IPS-20b (cell line): ENCODE results near the gene KLF6.

Source experiments
- H3K27ac ChIP-seq: one replicate; pipeline ENCODE4 v1.5.1; 2013; ENCODE audit warnings: low read length
- H3K27me3 ChIP-seq: 2 replicates; pipeline ENCODE4 v1.6.1; 2013; ENCODE audit warnings: mild to moderate bottlenecking, low read length, inconsistent platforms; ENCODE audit not compliant: insufficient read depth
- H3K36me3 ChIP-seq: 2 replicates; pipeline ENCODE4 v1.6.1; 2013; ENCODE audit warnings: low read depth, mild to moderate bottlenecking, inconsistent platforms, low read length, moderate library complexity; ENCODE audit not compliant: insufficient read depth
- H3K4me1 ChIP-seq: 2 replicates; pipeline ENCODE4 v1.6.1; 2013; ENCODE audit warnings: mild to moderate bottlenecking, control low read depth, inconsistent platforms, low read length, moderate library complexity; ENCODE audit not compliant: insufficient read depth
- H3K4me3 ChIP-seq: 2 replicates; pipeline ENCODE4 v1.5.1; 2013; ENCODE audit warnings: mild to moderate bottlenecking, low read length, inconsistent platforms
- H3K9ac ChIP-seq: 2 replicates; pipeline ENCODE4 v1.6.1; 2013; ENCODE audit warnings: low read depth, mild to moderate bottlenecking, inconsistent platforms, low read length, moderate library complexity
- H3K9me3 ChIP-seq: 2 replicates; pipeline ENCODE4 v1.6.1; 2013; ENCODE audit warnings: mild to moderate bottlenecking, low read depth, low read length, inconsistent platforms; ENCODE audit not compliant: insufficient read depth

KLF6 gene

DNA sequence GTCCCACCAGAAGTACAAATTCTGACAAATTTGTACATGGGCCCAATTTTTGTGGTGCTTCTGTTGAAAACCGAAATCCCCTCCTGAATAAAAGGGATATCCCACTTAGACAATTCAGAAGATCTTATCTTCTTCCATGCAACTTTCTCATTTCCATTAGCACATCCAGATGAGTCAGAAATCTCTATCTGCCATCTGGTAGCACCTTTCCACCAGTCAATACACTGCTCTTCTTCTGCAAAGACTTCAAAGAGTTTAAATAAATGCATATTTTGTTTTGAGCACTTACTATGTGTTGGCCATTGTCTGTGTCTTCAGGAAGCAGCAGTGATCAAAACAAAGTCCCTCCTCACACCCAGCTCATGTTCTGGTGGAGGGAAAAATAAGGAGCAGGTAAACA lies 12.7 kb upstream of the KLF6 start:
- Histone ChIP-seq H3K4me3 (no peak overlapping the region), H3K36me3 (no peaks in the 10 kb centered on the region), H3K27me3 (no peaks in the 10 kb centered on the region), H3K9ac (no peak overlapping the region), H3K9me3 (peaks cover 6% of the 10 kb centered on the region), H3K27ac (no peak overlapping the region), H3K4me1 (no peaks in the 10 kb centered on the region)

DNA sequence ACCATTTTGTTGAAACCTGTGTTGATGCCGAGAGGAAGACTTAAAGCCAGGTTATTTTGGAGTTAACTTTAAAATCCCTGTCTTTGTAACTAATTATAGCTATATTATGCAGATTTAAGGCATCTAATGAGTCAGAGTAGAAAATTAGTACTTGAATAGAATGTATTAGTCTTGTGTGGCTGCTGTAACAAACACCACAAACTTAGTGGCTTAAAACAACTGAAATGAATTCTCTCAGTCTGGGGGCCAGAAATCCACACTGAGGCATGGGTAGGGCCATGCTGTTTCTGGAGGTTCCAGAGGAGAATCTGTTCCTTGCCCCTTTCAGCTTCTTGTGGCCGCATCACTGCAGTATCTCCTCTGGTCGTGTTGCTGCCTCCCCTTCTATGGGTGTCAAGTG lies 8.5 kb upstream of the KLF6 start:
- no peaks in the 10 kb centered on the region for H3K36me3 ChIP-seq
- H3K27ac ChIP-seq: no peak overlapping the region
- H3K4me3 ChIP-seq: no peak overlapping the region

DNA sequence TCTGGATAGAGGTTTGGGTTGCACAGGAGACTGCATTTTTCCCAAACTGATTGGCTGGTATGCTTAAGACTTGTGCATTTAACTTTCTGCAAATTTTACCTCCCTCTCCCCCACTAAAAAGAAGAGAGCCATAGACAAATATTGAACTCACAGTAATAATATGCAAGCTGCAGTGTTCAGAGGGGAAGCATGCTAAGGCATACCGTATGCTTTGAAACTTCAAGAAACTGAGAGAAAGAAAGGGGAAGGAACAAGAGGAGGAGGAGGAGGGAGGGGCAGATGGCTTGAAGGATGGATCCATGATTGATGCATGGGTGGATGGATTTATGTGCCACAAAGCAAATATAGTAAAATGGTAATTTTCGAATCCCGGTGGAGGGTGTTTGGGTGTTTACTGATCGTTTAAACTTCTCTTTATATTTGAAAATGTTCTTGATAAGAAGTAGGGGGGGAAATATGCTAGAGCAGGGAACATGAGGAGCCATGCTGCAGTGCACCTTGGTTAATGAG lies 7.8 kb upstream of the KLF6 start:
- H3K9me3 ChIP-seq: peaks cover 6% of the 10 kb centered on the region
- H3K4me1 ChIP-seq: no peaks in the 10 kb centered on the region; the same call in 1 of the 2 replicates
- H3K36me3 ChIP-seq: no peaks in the 10 kb centered on the region
- no peak overlapping the region for H3K27ac ChIP-seq
- no peaks in the 10 kb centered on the region; the same call in 1 of the 2 replicates for H3K27me3 ChIP-seq
- no peak overlapping the region for H3K9ac ChIP-seq
- H3K4me3 ChIP-seq: no peak overlapping the region

More for the DNA sequence above, 8.5 kb upstream of the KLF6 start:
- no peaks in the 10 kb centered on the region for H3K27me3 ChIP-seq
- no peaks in the 10 kb centered on the region for H3K4me1 ChIP-seq
- no peak overlapping the region for H3K9ac ChIP-seq
- peaks cover 6% of the 10 kb centered on the region for H3K9me3 ChIP-seq

DNA sequence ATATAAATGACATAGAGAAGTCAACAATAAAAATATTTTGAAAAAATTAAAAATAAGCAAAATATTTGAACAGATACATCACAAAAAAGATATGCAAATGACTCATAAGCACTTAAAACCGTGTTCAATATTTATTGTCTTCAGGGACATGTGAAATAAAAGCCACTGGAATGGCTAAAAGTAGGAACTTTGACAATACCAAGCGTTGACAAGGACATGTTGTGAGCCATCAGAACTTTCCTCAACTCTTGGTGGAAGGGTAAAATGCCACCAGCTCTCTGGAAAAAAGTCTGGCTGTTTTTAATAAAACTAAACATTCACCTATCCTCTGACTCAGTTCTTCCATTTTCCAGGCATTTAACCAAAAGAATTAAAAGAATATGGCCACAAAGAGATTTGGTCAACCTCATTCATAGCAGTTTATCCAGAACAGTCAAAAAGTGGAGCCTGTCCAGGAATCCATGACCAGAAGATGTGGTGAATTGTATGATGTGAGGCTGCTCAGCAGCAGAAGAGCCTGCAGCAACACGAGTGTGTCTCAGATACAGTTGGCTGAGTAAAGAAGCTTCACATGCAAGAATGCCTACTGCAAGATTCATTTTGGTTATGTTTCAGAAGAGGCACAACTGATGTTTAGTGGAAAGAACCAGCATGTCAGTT lies 7.1 kb upstream of the KLF6 start:
- no peak overlapping the region for H3K4me3 ChIP-seq
- H3K9ac ChIP-seq: no peak overlapping the region
- H3K36me3 ChIP-seq: no peaks in the 10 kb centered on the region
- peaks cover 6% of the 10 kb centered on the region for H3K9me3 ChIP-seq
- H3K27ac ChIP-seq: no peak overlapping the region
- H3K4me1 ChIP-seq: peaks cover 6% of the 10 kb centered on the region; the same call in 1 of the 2 replicates
- peaks cover 1% of the 10 kb centered on the region; the same call in 1 of the 2 replicates for H3K27me3 ChIP-seq

DNA sequence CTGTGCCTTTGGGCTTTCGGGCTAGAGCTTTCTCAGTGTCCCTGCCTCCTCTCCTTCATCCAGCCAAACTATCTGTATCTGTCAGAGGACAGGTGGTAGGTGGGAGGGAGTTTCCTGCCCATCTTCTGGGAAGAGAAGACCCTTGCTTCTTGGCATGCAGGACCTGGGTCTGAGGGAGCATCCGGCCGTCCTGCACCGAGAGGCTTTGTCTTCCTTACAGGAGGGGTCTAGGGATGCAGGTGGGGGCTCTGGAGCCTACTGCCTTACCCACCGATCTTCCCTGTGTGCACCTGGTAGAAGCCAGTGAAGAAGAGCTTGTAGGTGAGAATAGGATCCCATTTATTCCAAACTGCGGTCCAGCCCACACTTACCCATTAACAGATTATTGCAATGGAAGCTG lies 5.8 kb upstream of the KLF6 start:
- Histone ChIP-seq H3K9ac (no peak overlapping the region), H3K4me1 (peaks cover 14% of the 10 kb centered on the region; the same call in 1 of the 2 replicates), H3K27me3 (peaks cover 5% of the 10 kb centered on the region; the same call in 1 of the 2 replicates), H3K27ac (no peak overlapping the region), H3K9me3 (peaks cover 6% of the 10 kb centered on the region; the same call in 1 of the 2 replicates), H3K4me3 (no peak overlapping the region), H3K36me3 (no peaks in the 10 kb centered on the region)

DNA sequence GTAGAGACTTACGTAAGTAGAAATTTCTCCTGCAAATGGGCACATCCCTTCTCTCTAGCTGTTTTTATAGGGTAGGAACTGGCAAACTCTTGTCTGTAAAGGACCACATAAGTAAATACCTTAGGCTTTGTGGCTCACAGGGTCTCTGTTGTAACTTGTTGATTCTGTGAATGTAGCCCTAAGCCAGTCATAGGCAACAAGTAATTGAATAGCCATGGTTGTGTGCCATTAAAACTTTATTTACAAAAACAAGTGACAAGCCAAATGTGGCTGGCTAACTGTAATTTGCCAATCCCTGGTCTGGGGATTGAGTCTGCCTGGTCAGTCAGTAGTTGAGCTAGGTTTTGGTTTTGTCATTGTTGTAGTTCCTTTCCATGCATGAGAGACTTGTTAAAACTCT lies 5.3 kb upstream of the KLF6 start:
- peaks cover 14% of the 10 kb centered on the region; the same call in 1 of the 2 replicates for H3K4me1 ChIP-seq
- H3K27ac ChIP-seq: no peak overlapping the region
- H3K9me3 ChIP-seq: peaks cover 6% of the 10 kb centered on the region; the same call in 1 of the 2 replicates
- no peaks in the 10 kb centered on the region for H3K36me3 ChIP-seq
- H3K9ac ChIP-seq: no peak overlapping the region
- H3K4me3 ChIP-seq: no peak overlapping the region
- H3K27me3 ChIP-seq: peaks cover 5% of the 10 kb centered on the region; the same call in 1 of the 2 replicates

DNA sequence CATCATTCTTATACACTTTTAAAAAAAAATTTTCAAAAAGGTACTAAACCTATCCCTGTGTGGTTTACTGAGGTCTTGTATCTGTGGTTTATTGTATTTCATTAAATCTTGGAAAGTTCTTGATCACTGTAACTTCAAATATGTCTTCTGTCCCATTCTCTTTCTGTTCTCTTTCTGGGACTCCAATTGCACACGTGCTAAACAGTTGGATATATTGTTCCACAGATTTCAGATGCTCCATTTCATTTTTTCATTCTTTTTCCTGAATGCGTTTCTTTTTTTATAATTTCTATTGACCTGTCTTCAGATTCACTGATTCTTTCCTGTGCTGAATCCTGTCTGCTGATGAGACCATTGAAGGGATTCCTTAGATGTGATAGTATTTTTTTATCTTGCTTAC lies 4.6 kb upstream of the KLF6 start:
- Histone ChIP-seq H3K27ac (no peak overlapping the region), H3K4me1 (peaks cover 14% of the 10 kb centered on the region; the same call in 1 of the 2 replicates), H3K9ac (no peak overlapping the region), H3K4me3 (no peak overlapping the region), H3K36me3 (no peaks in the 10 kb centered on the region), H3K27me3 (peaks cover 5% of the 10 kb centered on the region; the same call in 1 of the 2 replicates), H3K9me3 (peaks cover 6% of the 10 kb centered on the region; the same call in 1 of the 2 replicates)

DNA sequence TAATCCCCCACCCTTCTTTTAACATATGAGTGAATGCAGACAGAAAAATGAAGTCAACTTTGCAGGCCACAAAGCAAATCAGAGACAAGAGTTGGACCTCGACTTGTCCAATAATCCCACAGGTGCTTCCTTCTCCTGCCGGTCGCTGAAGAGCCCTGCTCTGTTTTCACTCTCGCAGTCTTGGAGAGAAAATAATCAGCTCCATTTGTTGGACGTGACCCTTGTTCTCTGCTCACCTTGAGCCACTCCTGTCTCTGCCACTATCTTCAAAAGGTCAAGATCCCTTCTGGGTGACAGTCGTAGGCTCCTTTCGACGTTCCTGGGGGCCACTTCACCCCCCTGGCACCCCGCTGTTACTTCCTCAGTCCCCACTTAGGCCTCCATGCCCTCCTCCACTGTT lies 2.8 kb upstream of the KLF6 start:
- H3K27me3 ChIP-seq: peaks cover 9% of the 10 kb centered on the region; the same call in 1 of the 2 replicates
- peaks cover 14% of the 10 kb centered on the region; the same call in 1 of the 2 replicates for H3K4me1 ChIP-seq
- no peak overlapping the region for H3K27ac ChIP-seq
- H3K9ac ChIP-seq: no peak overlapping the region
- no peak overlapping the region for H3K4me3 ChIP-seq
- H3K9me3 ChIP-seq: no peaks in the 10 kb centered on the region
- no peaks in the 10 kb centered on the region for H3K36me3 ChIP-seq

DNA sequence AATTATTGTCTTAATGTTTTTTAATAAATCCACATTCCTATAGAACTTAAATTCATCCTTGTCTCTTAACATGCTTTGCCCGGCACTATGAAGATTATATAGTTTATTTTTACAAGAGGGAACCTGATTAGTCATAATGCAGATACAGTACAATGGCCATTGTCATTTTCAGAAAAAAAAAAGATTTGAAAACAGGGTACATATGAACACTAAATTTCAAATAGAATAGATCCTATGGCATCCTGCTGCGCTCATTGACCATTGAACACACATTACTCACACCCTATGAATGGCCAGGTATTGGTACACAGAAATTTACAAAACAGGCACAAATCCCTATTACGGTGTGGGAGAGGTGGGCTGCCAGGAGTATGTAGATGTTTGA lies 2.0 kb upstream of the KLF6 start:
- H3K27ac ChIP-seq: no peak overlapping the region

DNA sequence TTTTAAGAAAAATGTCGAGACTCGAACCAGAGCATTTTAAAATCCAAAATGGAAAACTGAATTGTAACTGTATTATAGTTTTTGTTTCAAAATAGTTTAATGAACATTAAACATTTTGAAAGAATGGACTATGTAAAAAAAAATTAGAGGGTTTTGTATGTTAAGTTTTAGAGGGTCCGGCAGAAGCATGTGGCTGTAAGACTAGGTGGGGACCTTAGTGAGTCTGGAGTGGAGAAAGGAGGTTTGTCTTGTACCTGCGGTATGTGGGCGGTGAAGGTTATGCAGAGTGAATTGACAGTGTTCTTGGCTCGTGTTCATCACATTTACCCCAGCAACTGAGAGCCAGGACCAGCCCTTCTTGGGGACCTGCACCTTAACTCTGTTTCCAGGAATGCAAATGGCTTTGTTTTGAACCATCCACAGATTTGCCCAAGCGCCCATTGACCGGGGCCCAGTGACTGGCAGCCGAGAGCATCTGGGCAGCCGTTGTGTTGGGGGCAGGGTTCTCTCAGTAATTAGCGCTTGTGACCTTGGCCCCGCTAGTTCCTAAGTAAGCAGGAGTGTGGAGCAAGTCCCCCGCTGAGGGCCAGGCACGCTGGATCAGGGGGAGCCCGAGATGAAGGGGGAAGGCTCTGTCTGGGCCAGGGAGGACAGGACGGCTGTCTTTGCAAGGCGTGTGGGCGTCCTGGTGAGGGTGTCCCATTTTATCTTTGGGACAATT lies 1.4 kb upstream of the KLF6 start:
- peak overlapping the region; percentile 96; the same call in 1 of the 2 replicates for H3K9ac ChIP-seq
- H3K36me3 ChIP-seq: peaks cover 8% of the 10 kb centered on the region
- H3K4me3 ChIP-seq: peak overlapping the region; percentile 80
- H3K27me3 ChIP-seq: peaks cover 12% of the 10 kb centered on the region; the same call in 1 of the 2 replicates
- H3K9me3 ChIP-seq: no peaks in the 10 kb centered on the region
- H3K27ac ChIP-seq: peak overlapping the region; percentile 17
- peaks cover 23% of the 10 kb centered on the region for H3K4me1 ChIP-seq

More for the DNA sequence above, 2.0 kb upstream of the KLF6 start:
- Histone ChIP-seq H3K27me3 (peaks cover 12% of the 10 kb centered on the region; the same call in 1 of the 2 replicates), H3K36me3 (peaks cover 3% of the 10 kb centered on the region; the same call in 1 of the 2 replicates), H3K4me1 (peaks cover 22% of the 10 kb centered on the region), H3K9me3 (no peaks in the 10 kb centered on the region), H3K4me3 (peak overlapping the region; percentile 80; the same call in 1 of the 2 replicates), H3K9ac (peak overlapping the region; percentile 96; the same call in 1 of the 2 replicates)

DNA sequence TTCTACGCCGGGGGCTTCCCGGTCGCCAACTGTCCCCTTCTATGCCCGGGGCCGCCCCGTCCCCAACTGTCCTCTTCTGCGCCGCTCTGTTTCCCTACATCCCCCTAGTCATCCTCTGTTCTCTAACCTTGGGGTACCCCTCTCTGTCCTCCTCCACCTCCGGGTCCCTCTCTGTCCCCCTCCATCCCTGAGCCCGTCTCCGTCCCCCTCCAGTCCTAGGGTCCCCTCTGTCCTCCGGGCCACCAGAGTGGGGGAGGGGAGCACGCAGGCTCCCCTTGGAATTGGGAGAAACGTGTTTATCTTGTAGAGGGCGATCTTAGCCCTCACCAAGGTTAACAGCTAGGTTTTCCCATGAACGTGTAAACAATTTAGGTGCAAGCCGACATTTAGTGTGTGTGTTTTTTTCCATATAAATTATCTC lies 852 bp upstream of the KLF6 start:
- H3K36me3 ChIP-seq: peaks cover 14% of the 10 kb centered on the region
- H3K27me3 ChIP-seq: peaks cover 12% of the 10 kb centered on the region; the same call in 1 of the 2 replicates
- peak overlapping the region; percentile 80 for H3K4me3 ChIP-seq
- H3K9me3 ChIP-seq: no peaks in the 10 kb centered on the region
- peaks cover 23% of the 10 kb centered on the region for H3K4me1 ChIP-seq
- H3K9ac ChIP-seq: peak overlapping the region; percentile 96
- peak overlapping the region; percentile 74 for H3K27ac ChIP-seq
